Stimulated activated CD4-positive, alpha-beta T cell treated with anti-CD3 and anti-CD28 coated beads, Interleukin-2, amount 100 ng/mL, for 24 hours (primary cell): Measurements from ENCODE around the gene NIN.
A peak's percentile ranks its signal among the peaks of the same experiment; 100 is the strongest.

Experiments used
- DNase-seq, 2 donors: peaks; one replicate each; pipeline ENCODE4 v3.0.0-alpha.2; 2020

NIN gene

DNA sequence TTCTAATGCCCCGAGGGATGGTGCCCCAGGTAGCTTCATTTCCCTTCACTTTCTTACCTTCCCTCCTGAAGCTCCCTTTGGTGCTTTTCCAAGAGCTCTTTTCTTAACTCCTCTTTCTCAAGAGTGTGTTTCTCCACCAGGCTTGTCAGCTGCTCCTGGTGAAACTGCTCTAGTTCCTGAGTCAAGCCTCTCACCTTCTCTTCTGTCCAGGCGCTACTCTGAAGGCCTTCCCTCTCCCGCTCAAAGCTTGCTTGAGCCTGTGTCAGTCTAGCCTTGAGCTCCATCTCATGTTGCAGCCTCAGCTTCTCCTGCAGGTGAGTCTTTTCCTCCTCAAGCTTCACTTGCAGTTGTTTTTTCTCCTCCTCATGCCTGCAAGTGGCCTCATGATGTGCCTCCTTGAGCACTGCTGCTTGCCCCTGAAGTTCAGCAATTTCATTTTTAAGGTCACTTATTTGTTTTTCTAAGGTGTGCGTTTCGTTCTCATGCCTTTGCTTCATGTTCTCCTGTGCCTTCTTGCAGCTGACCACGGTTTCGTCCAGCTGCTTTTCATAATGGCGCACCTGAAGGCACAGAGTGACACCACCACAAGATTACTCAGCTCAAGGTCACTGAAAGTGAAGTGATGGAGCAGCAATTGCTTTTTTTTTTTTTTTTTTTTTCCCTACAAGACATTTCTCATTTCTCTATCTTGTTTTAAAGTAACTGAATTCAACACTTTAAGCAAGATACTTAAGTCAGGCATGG lies 71.0 kb downstream of the NIN start:
- DNase-seq = no peak

DNA sequence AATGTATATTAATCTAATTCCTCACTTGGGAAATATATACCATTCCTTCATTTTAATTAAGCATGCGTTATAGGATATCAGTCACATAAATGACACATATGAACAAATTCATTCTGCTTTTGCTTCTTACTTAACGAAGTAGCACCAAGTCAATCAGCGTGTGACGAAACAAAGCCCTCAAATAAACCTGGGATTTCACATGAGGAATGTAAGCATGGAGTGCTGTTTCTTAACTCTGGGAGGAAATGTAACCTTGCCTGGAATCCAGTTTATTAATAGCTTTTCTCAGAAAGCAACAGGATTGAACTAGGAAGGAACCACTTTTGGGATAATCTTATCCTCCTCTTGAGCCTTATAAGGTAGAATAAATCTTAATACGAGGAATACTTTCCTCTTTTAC lies 72.0 kb downstream of the NIN start:
- no peak for DNase-seq

DNA sequence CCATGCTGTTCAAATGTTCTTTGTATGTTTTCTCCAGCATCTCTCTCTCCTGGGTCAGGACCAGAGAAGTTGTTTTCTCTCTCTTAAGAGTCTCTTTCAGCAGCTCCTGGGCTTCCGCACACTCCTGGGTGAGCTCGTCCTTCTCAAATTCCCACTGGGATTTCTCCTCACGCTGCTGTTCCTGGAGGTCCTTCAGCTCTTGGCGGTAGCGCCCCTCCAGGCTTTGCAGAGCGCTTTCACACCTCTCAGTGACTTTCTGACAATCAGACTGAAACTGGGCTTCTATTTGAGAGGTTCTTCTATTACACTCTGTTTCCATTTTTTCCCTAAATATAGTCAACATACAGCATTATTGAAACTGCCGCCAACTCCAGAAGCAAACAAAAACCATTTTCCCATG lies 72.7 kb downstream of the NIN start:
- no peak for DNase-seq

DNA sequence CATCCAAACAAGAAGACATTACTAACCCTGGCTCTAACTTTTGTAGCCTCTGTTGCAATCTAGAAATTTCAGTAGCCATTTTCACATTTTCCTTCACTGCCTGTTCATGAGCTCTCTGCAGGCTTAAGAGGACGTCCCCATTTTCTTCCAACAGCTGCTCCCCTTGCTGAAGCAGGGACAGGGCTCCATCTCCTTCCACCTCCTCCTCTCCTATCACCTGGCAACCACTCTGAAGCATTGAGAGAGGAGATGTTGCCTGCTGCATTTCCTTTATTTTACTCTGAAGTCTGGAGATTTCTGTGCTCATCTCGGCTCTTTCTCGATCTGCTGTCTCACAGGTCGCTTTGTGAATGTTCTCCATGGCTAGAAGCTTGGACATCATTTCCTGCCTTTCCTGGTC lies 73.3 kb downstream of the NIN start:
- no peak for DNase-seq

DNA sequence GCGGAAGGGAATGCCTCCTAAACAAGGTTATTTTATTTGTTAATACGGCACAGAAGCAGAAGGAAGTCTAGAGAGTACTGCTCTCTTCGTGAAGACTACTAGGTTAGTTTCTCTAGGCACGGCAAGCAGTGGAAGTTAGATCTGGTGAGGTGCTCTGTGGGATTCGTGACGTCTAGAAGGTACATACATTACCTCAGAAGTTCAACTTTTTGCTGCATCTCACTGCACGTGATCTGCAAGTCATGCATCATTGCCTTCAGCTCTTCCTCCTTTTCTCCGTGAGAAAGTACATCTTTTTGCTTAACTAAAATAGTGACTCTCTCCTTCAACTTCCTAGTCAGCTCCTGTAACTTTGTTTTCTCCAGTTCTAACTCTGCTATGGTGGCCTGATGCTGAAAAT lies 74.7 kb downstream of the NIN start:
- no peak for DNase-seq

DNA sequence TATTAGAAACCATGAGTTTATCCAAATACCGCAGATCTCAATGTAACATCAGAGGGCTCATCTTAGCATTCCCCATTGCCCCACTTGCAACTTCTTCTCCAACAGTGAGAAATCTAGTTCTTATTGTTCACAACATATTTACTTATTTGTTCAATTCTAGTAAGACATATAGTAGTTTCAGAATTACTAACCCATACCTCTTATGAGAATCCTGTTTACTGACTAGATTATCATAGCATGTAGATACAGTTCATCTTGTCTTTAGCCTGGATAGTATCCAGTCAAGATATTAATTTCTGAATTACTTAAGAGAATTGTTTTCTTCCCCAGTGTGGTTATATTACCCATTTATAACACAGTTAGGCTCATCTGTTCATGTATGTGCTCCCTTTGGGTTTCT lies 80.6 kb downstream of the NIN start:
- DNase-seq = no peak

DNA sequence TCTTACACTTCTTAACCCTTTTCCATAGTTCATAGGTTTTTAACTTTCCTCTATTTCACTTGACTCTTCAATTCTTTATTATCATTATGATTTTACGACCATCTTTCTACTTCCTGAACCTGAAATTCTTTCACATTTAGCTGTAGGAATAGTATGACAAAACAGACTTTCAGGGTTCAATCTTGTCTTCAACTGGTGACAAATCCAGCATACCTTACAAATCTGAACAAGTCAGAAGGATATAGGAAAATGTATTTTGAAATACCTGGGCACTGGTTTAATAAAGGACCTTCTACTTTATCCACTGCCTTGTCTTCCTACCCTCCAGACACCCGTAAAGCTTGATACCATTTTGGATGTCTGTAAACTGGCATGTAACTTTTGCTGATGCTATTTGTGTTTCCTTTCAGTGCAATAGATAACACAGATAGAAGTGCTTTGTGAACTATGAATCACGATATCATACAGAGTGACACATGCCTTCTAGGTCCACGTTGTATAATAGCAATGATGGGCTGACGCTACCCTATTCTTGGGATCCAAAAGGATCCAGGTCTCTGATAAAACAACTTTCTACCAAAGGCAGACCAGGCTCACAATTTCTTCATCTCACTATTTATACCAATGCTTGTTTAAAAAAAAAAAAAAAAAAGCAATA lies 85.4 kb downstream of the NIN start:
- no peak for DNase-seq

DNA sequence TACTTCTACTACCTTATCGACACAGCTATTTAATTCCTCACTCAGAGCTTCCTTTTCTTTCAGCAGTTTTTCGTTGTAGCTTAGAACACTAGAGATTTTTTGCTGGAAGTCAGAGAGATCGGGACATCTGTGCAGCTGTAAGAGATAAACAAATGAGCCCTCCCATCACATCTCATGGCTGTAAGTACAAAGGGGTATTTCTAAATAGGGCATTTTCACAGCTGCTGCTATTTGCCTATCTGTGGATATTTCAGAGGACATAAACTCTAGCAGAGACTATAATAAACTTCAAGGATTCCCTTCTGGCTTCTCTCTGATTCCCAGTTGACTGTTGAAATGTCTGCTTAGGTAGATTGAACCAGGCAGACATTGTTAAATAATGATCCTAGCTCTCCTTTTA lies 86.7 kb downstream of the NIN start:
- DNase-seq = no peak

DNA sequence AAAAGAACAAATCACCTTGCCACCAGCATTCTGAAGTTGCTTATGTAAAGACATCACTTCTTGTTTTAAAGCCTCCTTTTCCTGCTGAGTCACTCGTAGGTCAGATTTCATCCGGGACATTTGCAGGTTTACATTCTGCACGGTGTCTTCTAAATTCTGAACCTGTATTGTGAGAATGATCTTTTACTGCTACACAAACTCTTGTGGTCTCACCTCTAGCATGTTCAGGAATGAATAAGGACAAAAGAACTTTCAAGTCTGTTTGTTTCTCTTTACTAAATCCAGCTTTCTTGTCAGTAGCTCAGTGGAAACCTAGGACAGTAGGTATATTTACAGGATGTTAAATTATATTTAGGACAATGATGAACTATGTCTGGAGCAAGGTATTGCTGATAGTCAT lies 89.4 kb downstream of the NIN start:
- DNase-seq = no peak

DNA sequence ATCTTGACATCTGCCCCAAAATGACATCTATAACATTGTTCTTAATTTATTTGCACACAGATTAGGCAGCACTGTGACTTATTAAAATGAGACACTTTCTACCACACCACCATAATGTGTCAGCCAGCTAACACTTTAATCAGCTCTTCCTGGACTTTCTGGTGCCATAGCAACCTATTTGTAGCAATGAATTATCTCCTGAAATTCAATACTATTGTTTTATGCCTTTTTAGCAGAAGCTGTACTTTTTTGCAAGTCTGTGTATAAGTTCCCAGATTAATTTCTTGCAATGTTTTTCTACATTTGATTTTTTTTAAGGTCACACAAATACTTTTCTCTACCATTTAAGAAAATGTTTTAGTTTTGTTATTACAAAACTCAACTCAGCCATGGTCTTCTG lies 90.1 kb downstream of the NIN start:
- no peak for DNase-seq

DNA sequence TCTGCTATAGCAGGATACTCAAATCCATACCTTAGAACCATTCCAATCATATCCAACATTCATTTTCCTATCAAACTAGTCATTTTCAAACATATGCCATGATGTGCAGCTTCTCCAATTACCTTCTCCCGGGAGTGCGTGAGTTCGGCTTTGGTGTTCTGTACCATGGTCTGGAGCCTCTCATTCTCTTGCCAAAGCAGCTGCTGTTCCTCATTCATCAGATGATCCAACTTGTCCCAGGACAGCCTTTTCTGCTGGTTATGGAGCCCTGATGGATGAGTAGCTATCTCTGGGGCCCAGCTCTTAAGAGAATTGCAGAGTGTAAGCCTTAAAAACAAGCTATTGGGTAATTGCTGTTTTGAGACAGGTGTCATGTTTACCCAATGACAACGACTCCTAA lies 91.8 kb downstream of the NIN start:
- no peak for DNase-seq

DNA sequence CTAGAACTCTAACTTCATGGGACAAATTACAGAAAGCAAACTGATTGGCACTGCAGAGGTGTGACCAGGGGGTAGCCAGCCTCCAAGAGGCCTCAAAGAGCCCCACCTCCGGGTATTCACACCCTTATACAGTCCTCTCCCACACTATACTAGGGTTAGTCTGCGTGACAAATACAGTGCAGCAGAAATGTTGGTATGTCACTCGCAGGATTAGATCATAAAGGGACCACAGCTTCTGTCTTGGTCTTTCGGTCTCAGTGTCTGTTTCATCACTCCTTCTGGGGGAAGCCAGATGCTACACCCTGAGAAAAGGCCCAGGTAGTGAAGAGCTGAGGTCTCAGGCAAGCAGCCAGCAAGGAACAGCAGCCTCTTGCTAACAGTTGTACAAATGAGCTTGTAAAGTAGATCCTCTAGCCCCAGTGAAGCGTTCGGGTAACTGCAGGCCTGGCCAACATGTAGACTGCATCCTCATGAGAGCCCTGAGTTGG lies 94.0 kb downstream of the NIN start:
- DNase-seq = peak; percentile 31 to 45

DNA sequence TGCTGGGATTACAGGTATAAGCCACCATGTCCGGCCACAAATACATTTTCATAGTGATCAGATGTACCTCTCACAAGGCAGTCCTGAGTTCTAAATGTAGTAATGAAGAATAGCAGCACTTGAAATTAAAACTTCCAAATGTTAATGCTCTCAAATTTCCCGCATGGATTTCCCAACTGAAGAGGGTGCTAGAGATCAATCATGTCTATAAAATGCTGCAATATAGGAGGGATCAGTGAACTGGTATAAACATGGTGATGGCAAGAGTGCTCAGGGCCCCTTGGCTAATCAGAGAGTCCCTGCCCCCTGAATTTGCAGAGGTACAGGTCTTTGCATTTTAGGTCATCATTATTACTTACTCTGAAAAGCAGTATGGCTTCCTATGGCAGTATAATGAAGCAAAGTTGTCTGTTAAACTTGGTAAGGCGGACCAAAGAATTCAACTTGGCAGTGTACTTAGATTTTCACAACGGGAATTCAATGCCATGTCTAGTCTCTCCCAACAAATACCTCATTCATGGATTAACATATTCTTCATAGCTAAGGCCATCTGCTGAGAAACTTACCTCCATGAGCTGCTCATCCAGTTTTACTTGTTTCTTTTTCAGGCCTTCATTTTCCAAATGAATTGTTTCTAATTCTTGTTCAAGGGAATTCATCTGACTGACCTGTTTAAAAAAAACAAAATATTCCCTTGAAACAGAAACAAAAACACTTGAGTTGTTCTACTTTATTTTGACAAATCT lies 95.8 kb downstream of the NIN start:
- DNase-seq = no peak

DNA sequence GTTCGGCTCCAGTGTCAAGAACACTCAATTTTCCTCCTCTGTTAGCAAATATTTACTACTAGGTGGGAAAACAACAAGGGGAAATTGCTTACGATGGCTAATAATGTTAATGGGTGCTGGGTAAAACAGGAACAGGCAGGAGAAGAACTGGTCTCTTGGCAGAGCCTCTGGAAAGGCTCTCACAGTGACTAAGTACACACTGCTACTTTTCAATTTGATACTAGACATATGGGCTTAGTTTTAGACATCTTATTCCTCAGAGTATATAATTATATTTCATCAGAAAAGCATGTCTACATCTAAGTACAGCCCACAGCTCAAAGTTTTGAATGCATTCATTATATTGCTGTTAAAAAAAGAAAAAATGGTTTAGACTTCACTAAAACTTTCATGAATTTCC lies 97.5 kb downstream of the NIN start:
- no peak for DNase-seq

DNA sequence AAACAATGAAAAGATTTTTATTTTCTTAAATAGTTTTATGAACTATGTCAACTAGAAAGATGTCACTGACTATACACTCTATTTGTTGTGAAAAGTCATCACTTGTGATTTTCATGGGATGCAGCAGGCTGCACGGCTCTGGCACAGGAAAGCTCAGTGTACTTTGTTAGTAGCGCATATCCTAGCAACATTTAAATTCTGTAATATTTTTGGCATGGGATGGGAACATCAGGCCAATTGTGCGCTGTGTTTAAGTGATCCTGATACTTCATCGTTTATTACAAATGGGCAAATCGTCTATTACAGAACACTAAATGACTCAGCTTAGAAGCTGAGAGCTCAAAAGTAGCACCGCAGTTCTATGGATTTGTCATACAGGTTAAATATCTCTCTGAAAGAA lies 102.1 kb downstream of the NIN start:
- no peak for DNase-seq

DNA sequence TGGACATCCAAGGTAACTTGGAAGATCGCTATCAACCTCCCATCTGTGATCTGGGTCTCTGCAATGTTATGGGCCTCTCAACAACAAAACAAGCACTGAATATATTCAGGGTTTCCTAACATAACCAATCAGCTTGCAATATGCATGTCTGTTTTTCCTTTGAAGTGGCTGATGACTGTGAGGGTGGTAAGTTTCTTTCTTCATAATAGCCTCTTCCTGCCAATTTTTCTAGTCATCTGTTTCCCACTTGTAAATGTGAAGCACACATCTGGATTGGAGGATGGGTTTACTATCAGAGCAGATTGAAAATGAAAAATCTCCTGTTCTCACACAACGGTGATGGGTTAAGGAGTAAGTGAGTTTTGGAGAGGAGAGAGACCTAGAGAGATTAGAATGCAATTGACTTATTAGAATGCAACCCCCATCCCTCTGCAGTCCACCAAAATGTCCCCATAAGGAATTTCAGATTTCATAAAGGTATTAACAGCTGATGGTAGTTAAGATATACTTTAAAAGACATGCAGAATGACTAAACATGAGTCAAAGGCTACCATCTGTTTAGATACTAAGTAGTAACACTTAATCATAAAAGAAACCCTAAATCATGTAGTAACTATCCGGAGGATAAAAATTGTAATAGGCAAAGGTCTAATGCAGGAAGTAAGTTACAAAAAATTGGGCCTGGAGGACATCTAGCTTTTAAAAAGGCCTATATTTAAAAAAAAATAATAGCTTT lies 104.4 kb downstream of the NIN start:
- DNase-seq = peak in 1 of 2 donors; percentile 23

DNA sequence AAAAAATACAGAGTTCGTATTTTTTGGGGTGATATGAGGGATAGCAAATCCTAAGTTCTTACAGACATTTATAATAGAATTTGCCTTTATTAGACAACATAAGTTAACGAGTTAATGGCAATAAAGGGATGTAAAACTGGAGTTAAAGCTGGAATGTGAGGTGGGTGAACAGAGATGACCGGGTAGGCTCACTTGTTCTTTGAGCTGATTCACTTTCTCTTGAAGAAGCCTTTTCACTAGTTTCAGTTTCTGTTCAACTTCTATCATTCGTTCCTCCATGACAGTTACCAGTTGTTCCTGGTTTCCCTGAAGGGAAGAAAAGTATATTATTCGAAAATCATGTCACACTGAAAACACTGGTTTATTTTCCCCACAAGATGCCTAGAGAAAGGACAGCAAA lies 105.2 kb downstream of the NIN start:
- no peak for DNase-seq

DNA sequence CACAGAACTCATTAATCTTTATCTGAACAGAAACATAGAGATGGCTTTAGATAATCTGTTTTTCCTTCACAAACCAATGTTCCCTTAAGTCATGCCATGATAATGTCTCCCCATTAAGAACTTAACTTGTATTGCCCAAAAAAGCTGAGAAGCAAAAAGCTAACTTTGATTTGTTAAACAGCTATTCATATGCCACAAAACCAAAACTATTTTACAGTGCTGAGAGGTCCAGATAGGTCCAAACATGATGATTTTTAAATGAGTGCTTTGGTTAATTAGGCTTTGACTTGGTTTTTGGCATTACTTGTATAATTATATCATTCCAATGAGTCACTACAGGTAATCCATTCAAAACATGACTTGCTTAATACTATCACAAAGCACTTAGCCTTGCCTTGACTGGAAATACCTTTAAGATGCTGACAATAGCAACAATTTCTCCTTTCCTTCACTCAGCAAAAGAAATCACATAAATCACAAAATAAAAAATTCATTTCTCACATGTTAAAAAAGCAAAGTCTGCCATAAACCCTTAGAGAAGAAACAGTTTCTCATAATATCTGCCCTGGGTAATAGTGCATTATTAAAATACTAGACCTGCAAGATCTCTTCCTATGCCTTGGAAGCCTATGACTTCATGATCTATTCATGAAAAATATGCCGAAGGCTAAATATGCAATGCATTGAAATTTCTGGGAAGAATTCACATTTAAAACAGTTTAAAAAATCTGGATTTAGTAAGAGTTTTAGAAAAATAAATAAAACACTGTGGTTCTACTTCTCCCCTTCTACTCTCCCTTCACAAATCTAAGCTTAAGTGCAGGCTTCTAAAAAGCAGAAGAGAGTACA lies 110.8 kb downstream of the NIN start:
- DNase-seq = no peak

DNA sequence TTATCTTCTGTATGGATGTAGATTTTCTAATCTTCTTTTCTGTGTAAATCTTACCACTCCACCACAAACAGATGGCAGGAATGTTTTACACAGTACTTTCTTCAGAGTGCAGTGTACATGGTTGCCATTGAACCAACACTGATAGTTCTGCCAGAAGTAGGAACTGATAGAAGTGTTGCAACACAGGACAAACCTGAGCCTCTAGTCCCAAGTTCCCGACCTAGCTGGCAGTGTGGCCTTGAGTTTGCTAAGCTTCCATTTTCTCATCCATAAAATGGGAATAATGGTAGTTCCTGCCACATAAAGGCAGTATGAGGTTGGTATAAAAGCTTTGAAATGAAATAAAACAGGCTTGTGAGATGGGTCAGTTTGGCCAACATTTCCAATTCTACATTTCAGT lies 112.0 kb downstream of the NIN start:
- no peak for DNase-seq

DNA sequence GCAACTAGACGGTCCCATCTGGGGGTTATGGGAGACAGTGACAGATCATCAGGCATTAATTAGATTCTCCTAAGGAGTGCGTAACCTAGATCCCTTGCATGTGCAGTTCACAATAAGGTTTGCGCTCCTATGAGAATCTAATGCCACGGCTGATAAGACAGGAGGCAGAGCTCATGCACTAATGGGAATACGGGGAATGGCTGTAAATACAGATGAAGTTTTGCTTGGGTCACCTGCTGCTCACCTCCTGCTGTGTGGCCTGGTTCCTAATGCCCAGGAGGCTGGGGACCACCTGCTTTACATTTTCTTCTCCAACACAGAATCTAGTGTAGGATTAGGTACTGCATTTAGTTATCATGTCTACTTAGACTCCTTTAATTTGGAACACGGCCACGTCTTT lies 113.2 kb downstream of the NIN start:
- DNase-seq = no peak

DNA sequence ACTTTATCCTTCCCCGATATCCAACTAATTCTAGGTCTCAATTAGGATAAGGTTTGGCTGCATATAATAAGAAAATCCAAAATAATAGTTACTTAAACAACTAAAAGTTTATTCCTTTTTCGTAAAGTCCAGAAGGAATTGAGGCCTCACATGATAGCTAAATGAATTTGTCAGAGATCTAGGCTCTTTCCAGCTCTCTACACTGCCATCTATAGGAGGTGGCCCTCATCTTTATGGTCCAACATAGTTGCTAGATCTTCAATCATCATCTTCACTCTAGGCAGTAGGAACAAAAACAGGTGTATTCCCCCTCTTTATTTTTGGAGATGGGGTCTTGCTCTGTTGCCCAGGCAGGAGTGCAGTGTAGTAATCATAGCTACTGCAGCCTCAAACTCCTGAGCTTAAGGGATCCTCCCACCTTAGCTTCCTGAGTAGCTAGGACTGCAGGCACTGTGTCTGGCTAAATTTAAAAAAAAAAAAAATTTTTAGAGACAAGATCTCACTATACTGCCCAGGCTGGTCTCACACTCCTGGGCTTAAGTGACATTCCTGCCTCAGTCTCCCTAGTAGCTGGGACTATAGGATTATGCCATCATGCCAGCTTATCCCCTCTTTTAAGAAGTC lies 116.4 kb downstream of the NIN start:
- no peak for DNase-seq

DNA sequence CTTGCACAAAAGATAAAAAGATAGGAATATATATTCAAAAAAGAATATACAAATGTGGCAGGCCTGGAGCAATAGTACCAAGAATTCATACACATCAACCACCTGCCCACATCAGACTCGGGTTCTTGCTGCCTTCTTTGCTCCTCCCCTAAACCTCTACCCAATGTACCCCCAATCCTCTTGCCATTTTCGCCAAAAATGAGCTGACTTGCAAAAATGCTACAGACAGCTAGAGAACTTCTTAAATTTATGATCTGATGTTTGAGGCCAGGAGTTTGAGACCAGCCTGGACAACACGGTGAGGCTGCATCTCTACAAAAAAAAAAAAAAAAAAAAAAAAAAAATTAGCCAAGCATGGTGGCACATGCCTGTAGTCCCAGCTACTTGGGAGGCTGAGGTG lies 119.9 kb downstream of the NIN start:
- no peak for DNase-seq
